Right ventricle myocardium superior (tissue), 1 donor: ENCODE results near the gene MYLK. TPM values are rescaled to one million over a fixed set of nuclear protein-coding genes. Genes with fewer than 3 reads are reported as not detected.

Source experiments
- ATAC-seq: fragments of 200-7000 bp; cut with Tn5 transposase; one replicate; pipeline ENCODE4 v1.9.1; 2020; ENCODE audit warnings: mild to moderate bottlenecking; ENCODE audit not compliant: poor library complexity
- DNase-seq: peaks from one replicate; pipeline ENCODE4 v3.0.0-alpha.2; 2020
- intact Hi-C: fragments of 100-400 bp; cut with DNase I; formaldehyde crosslinking; loops from one replicate; pipeline ENCODE4 v1.11.2; 2022
- total RNA-seq: library from RNA; stranded (reverse); fragmentation: NEBNext Ultra II Directional; extraction: Animal tissue kit (Norgen Biotek cat#: 25700); gene quantifications from one replicate; pipeline ENCODE4 v1.2.1, GENCODE V29; 2021
- donor health status: DM: no; HTN: yes; CAD: no; lungs with severe emphysema.

MYLK gene
- total RNA-seq, 1 donor from 2014 or later = 10.1 TPM

DNA sequence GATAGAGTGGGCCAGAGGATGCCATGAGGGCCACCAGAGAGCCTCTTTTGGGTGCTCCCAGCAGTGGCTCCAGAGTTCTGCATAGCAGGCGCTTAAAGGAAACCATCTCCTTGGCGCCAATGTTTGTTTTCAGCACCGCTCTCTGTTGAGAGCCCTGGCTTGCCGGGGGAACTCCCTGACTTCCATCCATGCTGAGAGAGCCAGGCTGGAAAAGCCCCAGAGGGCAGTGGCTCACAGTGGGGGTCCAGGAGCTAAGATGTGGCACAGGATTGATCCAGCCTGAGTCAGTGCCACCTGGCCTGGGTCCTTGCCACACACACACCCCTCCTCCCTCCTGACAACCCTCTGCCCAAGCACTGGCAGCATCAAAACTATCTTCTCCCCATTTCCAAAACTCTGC, 248.9 kb downstream of the MYLK start:
- intact Hi-C loops = no loop called here
- DNase-seq (no peak), ATAC-seq (peak; percentile 27)

DNA sequence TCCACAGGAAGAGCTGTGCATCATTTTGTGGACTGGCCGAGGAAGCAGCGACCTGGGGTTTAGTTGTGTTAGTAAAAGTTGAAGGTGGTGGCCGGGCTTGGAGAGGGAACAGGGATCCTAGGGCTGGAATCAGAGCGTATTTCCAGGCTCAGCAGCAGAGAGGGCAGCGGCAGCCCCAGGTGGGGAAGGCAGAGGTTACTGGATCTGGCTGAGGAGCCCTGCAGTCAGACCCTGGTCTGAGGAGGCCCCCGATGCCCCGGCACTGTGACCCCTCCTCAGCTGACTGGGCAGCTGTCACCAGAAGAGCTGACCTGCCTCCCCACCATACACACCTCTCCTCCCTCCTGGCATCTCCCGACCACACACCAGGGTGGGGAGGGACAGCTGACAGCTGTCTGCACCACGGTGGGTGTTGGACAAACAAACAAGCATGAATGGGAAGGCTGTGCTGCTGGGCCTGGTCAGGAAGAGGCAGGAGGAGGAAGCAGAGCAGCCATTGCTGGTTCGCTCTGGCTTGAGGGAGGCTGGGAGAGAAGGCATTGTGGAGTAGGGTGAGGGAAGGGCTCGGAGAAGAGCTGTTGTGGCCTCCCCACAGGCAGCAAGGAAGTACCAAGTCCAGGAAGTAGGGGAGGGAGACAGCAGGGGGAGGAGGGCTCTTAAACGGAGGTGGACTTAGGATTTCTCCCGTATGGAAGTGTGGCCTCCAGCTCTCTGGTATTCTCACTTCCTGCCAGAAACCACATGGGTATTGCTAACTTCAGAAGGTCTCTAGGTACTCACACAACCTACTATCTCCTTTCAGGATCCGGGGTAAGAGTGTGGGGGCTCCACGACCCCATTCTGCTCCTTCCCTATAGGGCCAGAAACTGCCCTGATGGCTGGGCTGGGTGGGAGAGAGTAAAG, 249.7 kb downstream of the MYLK start:
- no peak for DNase-seq
- intact Hi-C loops = no loop called here
- ATAC-seq = no peak

DNA sequence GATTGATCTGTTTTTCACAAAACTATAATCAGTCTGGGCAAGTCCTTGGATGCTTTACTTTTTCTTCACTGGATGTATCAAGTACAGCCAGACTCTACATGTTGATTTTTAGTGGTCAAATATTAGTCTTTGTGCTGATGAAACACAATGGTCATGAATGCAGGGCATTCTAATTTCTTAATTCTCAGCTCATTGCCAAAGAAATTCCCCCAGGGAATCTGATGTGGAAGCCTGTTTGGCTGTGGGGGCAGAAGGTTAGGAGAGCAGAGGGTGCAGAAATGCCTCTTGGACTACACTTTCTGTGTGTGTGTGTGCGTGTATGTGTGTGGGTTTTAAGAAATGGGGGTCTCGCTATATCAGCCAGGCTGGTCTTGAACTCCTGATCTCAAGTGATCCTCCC, 250.6 kb downstream of the MYLK start:
- intact Hi-C loops = no loop called here
- DNase-seq = no peak
- ATAC-seq = no peak

DNA sequence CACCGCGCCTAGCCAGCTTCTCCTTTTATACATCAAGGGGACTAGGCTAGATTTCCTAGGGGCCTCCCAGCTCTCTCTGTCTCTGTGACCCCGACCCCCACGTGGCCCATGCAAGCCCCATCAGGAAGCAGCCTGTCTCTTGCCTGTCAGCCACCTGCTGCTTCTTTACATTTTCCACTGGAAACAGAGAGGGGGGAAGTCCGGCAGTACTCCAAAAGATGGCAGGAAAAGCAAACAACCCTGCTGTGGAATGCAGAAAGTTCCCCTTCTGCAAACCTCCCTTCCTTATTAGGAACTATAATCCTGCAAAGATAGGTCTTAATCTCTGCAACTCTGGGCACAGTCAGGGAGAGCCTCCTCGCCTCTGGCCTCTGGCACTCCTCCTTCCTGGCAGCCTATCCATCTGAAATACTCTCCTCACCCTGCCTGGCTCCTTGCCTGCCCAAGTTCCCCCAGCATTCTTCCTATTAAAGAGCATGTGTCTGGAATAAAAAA, 251.9 kb downstream of the MYLK start:
- intact Hi-C loops = no loop called here
- DNase-seq (no peak), ATAC-seq (peak; percentile 43)

DNA sequence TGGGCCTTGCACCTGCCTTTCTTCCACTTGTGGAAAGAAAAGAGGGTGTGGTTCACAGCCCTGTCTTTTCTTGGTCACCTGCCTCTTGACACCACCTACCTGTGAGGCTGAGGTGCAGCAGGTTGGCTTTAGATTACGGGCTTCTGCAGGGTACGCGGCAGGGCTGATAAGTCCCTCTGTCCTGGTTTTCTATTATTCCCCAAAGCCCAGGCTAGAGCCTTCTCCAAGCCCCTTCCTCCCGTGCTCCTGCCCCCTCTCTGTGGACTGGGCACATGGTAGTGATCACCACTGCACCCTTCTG, 254.4 kb downstream of the MYLK start:
- intact Hi-C loops = no loop called here
- DNase-seq = no peak
- no peak for ATAC-seq

DNA sequence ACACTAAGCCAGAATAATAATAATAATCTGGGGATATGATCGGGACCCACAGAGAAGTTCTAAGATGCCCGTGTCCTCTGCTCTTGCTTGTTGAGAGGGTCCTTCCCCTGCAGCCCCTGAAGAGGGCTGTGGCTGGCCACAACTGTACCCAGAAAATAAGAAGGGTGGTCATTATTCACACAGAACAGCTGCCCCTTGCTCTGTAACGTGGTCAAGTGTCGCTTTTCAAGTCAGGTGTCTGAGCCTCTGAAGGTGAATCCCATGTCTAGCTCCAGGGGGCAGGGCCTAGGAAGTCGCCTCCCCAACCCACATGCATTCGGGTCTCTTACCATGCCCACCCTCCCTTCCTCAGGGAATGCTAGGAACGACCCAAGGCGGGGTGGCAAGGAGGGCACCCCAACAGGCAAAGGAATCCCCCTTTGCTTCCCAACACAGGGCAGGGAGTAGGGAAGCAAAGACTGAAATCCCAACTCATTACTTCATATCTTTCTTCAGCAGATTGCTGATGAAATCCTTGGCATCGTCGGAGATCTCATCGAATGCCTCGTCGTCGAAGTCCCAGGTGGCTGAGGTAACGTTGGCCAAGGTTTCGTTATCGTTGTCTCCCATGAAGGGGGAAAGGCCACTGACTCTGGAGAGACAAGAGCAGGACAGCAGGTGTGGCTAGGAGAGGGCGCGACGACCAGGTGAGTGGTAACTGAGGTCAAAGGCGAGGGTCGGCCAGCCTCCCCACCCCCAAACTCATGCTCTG, 255.0 kb downstream of the MYLK start:
- DNase-seq (no peak), ATAC-seq (no peak)
- intact Hi-C loops = no loop called here

DNA sequence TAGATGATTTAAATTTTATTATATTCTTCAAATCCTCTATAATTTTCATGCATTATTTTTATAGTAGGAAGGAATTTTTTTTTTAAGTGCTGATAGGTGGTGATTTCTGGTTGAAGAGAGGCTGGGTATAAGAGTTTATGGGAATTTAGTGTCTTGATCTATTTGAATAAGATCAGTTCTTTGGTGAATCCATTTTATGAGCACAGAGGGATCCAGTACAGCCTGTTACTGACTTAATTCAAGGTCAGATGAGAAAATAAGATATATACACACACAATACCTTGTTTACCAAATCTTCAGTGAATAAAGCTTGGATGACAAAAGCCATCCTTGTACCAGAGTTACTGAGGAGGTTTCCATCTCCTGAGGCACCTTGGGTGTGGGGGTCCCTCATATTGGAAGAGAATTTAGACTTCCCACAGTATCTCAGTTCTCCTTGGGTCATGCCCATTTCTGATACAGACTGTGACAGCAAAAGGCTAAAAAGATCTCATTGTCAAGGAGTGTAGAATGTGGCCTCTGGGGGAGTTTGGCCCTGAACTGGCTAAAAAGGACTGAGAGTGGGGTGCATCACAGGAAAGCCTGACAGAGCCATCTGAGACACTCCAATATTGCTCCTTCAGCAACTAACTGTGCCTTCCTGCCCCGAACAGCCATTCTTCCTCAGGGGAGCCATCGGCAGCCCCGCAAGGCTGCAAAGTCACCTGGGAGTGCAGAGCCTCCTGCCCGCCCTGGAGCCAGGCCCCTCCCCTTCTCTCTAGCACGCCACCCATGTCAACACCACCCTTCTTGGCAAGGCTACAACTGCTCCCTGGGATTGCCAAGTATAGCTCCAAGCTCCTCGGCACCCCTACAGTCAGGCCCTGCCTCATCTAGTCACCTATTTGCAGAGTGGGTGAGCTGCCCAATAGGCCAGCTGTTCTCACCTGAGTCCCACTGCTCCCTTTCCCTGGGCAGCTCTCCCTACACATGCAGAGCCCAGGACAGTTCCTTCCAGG, 256.2 kb downstream of the MYLK start:
- ATAC-seq = peak; percentile 83
- peak; percentile 55 for DNase-seq
- intact Hi-C loops = no loop called here

DNA sequence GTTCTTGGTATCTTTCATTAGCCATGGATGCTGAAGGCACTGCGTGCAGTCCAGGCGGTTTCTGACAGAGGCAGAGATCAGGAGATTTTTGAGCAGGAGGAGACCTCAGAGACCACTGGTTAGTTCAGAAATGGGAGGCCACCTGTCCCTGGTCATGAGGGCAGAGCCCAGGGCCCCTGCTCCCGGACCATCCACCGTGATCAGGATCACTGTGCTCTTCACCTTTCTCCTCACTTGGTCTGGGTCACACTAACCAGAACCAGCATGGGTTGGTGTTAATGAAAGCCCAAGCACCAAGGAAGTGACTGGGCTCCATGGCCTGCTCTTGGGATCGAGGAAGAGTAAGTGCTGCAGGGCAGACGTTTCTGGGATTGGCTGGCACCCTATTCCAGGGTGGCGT, 257.3 kb downstream of the MYLK start:
- intact Hi-C loops = no loop called here
- DNase-seq (no peak), ATAC-seq (no peak)

DNA sequence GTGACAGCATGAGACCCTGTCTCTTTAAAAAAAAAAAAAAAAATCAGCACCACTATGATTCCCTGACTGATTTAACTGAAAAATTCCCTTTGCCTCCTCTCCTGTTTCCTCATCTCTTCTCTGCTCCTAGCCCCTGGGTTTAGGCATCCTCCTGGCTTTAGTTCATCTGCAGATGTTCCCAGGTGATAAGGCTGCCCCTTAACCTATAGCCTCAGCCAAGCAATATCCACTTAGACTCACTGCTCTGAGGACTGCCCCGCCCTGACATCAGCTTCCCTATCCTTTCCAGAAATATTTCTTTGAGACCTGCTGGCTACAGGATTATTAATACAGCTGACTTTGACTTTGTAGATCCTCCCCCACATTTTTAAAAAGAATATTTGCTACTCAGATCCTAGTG, 259.8 kb downstream of the MYLK start:
- intact Hi-C loops = no loop called here
- ATAC-seq (no peak), DNase-seq (no peak)

DNA sequence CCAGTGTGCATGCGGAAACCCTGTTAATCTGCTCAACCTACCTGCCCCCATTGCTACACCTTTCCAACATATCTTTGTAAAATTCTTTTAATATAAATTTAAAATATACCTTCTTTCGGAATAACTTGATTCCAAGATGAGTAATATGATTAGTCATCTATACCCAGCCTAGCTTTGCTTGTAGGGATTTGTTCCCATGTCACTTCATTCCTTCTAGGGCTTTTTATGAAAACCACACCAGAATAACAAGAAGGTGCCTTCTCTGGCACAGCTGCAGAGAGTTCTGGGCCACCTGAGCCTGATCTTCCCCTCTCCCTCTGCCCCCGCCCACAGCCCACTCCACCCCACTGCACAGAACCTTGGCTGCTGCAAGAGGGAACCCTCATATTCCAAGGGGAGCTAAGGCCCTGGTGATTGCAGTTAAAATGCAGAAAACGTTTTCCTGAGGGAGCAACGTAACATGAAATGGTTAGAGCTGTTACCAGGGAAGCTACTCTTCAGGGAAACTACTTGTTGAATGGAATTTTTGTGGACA, 260.7 kb downstream of the MYLK start:
- no peak for ATAC-seq
- intact Hi-C loops = no loop called here
- no peak for DNase-seq

DNA sequence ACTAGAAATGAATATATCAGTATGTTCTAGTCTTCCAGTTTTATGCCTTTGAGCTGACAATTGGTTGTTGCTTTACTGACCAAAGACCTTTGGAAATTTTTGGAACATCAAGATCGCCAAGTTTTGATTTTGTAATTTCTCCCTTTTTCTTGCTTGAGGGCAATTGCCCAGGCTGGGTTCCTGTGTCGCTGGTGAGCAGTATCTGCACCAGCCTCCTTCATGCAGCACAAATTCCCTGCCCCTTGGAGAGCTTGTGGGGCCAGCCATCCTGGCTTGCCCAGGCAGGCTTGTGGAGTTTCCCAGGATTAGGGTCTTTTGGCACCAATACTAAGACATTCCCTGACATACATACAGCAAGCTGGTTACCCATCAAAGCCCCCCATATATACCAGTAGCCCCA, 261.4 kb downstream of the MYLK start:
- intact Hi-C loops = no loop called here
- ATAC-seq (no peak), DNase-seq (no peak)

DNA sequence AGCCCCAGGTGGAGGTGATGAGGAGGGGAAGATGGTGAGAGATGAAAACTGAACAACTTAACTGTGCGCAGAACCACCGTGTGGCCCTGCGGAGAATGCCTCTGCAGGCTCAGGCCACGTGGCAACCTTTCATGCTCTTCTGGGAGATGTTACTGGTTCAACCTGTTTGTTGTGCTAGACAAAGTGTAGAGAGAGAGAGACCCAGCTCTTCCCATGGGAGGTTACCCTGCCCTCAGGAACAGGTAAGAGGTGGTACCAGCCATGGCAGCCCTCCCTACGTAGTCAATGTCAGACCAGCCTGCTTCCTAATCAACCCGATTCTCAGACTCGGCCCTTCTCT, 262.3 kb downstream of the MYLK start:
- no peak for DNase-seq
- ATAC-seq = no peak
- intact Hi-C loops = no loop called here

DNA sequence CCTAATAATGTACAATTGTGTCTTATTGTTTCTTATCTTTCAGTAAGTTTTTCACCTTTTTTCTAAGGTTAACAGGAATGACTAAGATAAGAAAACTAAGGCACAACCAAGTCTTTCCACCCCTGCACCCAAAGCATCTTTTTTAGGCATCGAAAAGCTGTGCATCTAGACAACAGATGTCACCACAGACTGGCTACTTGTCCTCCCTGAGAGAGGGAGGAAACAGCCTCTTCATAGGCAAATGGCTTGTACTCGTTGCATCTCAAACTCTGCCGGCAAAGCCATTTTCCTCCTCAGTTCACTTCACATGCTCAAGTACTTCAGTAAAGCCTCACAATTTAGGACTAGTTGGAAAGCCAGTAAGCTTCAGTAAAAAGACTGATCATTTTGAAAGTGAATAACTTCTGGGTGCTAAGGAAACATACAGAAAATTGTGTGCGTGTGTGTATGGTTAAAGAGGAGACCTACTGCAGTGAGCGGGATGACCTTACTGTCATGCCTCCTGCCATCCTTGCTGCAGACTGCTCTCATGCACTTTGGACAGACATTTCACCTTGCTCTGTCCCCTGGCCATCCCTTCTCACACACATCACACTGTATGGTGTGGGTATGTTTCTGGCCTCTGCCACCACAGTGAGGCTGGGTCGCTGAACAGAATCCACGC, 262.8 kb downstream of the MYLK start:
- no peak for ATAC-seq
- intact Hi-C loops = no loop called here
- DNase-seq = no peak

DNA sequence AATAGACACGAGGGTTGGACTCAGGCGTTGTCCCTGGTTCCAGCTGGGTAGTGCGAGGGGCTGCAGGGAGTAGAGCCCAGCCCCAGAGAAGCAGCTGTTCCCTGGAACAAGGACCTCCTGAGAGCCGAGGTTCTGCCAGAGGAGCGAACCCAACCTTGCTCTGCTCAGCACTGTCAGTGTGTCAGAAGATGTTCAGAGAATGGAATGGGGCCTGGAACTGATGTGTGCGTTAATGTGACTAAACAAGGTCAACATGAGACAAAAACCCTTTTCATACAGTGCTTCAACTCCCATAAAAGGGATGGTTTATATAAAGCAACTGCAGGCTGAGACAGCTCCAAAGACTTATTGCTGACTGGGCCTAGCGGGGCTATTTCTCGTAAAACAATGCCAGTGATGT, 263.8 kb downstream of the MYLK start:
- ATAC-seq (no peak), DNase-seq (no peak)
- intact Hi-C loops = no loop called here

DNA sequence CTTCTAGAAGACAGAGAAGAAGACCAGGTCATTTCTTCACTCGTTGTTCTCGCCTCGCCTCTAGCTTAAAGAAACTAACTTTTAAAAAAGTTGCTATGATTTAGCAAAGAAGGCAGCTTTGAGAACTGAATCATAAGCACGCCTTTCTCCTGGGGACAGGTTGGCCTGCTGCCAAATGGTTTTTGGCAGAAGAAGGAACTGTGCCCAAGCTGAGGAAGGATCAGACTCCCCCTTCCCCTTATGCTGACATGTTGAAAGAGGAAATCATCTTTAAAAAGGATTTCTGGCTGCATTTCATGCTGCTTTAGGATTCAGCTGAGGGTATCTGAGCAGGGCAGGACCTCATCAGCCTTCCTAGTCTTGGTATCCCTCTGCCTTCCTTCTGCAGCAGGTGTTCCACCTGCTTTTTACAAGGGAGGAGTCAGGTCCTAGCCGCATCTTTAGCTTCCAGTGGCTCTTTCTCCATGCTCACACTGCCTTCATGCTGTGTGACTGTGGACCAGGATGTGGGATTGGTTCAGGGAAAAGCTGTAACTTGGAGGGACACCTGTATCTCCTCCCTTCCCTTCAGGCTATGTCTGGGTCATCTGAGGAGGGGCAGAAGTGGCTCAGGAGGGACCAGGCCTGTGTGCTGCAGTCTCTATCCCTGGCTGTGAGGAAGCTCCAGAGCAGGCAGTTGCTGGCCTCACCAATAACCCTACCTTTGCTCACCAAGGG, 265.2 kb downstream of the MYLK start:
- ATAC-seq = peak; percentile 71
- intact Hi-C loops = no loop called here
- DNase-seq = peak; percentile 85

DNA sequence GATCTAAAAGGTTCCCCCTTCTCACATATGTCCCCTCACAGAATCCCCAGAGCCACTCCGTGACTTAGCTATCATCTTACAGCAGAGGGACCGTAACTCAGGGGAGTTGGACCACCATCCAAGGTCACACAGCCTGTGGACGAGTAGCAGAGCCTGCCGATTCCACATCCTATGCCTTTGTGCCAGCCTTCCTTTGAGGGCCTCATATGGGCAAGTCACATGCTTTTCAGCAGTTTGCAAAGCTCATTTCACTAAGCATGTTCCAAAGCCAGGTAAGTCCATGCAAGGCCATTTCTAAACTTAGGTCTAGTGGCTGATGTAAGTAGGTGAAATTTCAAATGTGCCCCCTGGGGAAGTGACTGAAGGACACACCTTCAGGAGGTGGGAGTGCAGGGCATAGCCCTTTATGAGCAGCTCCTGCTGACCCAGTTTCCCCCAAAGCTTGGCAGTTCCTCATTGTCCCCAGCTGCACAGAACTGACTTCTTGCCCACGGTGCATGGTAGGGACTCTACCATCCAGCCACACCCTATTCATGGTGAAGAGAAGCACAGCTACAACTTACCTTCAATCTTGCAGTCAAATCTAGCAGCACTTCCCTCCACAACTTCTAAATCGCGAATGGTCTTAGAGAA, 265.9 kb downstream of the MYLK start:
- peak; percentile 36 for ATAC-seq
- intact Hi-C loops = no loop called here

DNA sequence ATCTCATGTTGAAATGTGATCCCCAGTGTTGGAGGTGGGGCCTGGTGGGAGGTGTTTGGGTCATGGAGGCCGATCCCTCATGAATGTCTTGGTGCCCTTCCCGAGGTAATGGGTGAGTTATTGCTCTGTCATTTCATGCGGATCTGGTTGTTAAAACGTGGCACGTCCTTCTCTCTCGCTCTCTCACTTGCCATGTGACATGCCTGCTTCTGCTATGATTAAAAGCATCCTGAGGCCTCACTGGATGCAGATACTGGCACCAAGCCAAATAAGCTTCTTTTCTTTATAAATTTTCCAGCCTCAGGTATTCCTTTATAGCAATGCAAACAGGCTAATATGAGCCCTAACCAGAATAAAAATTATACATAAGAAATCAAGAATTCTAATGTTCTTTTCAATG, 267.5 kb downstream of the MYLK start:
- DNase-seq (no peak), ATAC-seq (no peak)
- intact Hi-C loops = no loop called here

More for the DNA sequence above, 265.9 kb downstream of the MYLK start:
- DNase-seq = no peak
